GM13976 (cell line): Measurements from ENCODE around the gene AMBP.

Experiments used
- DNase-seq: peaks from one replicate; pipeline ENCODE4 v3.0.0; 2012; ENCODE audit warnings: low spot score
- in situ Hi-C: fragments of 300-500 bp; cut with MboI; formaldehyde crosslinking; loops from one replicate; pipeline ENCODE4 v1.12.0; 2022; ENCODE audit warnings: low sequenced_read_pairs, mixed read lengths, inconsistent platforms; ENCODE audit not compliant: unreplicated experiment
- TF ChIP-seq, protein P1 (sequence below): IDR thresholded peaks from 2 replicates; pipeline ENCODE4 v1.5.1; 2012; ENCODE audit warnings: borderline replicate concordance, mild to moderate bottlenecking; ENCODE audit not compliant: insufficient read depth; ENCODE audit errors: extremely low read depth, missing control alignments, control extremely low read depth

Gene AMBP

DNA sequence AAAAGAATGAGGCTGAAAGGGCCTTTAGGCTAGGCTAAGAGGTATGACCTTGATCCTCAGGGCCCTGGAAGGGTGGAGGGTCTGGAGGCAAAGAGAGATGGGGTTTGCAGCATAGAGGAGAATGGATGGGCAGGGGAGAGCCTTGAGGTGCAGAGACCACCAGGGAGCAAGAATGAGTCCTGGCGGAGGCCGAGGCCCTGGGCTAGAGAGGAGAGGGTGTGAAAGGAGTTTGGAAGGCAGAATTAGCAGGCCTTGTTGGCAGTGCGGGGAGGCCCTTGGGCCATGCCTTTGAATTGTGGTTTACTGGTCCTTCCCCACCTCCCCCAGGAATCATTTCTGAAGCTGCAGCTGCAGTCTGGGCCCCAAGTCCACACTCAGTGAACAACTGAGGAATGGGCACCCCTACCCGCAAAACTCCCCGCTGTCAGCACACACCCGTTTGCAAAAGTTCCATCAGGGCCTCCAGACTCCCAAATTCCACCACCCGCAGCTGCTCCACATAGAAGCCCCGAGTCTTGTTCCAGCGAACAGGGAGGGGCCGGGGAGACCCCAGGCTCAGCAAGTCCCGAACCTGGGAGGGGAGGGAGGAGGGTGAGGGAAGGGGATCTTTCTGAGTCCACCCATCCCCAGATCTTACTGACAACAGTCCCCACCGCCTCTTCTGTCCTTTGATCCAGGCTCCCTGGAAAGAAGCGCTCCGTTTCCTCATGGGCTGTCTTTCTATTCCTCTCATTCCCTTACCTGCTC is 18.9 kb upstream of the AMBP start:
- no peak for DNase-seq
- in situ Hi-C loops, result loop anchor here (10.0 kb wide), 1 partner anchor 188 kb away; no protein-coding TSS in a partner anchor
- TF ChIP-seq, protein P1, sequence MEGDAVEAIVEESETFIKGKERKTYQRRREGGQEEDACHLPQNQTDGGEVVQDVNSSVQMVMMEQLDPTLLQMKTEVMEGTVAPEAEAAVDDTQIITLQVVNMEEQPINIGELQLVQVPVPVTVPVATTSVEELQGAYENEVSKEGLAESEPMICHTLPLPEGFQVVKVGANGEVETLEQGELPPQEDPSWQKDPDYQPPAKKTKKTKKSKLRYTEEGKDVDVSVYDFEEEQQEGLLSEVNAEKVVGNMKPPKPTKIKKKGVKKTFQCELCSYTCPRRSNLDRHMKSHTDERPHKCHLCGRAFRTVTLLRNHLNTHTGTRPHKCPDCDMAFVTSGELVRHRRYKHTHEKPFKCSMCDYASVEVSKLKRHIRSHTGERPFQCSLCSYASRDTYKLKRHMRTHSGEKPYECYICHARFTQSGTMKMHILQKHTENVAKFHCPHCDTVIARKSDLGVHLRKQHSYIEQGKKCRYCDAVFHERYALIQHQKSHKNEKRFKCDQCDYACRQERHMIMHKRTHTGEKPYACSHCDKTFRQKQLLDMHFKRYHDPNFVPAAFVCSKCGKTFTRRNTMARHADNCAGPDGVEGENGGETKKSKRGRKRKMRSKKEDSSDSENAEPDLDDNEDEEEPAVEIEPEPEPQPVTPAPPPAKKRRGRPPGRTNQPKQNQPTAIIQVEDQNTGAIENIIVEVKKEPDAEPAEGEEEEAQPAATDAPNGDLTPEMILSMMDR, result no peak

DNA sequence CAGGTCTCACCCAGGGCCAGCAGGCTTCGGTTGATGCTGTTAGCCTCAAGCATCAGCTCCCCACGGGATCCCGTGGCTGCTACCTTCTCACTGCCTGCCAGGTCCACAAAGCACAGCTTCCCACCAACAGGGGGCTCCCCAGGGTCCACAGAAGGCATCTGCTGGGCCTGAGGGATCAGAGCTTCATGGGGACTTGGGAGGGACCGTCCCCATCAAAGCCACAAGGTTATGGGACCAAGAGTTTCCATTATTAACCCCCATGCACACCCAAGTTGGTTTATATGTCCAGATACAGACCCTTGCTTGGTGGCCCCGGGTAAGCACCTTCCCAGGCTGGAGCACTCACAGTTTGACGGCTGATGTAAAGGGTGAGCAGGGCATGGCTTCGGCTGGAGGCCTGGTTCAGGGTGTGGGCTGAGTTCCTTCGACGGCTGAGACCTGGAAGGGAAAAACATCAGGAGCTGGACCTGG is 18.0 kb upstream of the AMBP start:
- DNase-seq, result no peak
- in situ Hi-C loops, result loop anchor here (10.0 kb wide), 1 partner anchor 189 kb away; no protein-coding TSS in a partner anchor
- TF ChIP-seq, protein P1, result no peak

DNA sequence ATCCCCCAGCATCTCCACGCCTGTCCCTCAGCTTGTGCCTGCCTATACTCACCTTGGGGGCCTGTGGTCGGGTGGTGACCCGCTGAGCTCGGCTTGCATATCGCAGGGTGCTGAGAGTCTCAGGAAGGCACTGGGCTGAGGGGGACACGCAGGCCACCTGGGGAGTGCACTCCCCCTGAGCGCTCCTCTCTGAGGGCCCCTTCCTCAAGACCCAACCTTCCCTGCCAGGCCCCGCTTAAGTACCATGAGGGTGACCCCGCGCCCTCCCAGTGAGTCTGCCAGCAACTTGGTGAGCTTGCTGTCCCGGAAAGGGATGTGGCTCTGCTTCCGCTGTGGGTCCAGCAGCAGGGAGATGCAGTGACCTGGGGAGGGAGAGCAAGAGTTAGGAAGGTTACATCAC is 16.9 kb upstream of the AMBP start:
- DNase-seq, result no peak
- TF ChIP-seq, protein P1, result no peak
- in situ Hi-C loops, result loop anchor here (10.0 kb wide), 1 partner anchor 190 kb away; no protein-coding TSS in a partner anchor

DNA sequence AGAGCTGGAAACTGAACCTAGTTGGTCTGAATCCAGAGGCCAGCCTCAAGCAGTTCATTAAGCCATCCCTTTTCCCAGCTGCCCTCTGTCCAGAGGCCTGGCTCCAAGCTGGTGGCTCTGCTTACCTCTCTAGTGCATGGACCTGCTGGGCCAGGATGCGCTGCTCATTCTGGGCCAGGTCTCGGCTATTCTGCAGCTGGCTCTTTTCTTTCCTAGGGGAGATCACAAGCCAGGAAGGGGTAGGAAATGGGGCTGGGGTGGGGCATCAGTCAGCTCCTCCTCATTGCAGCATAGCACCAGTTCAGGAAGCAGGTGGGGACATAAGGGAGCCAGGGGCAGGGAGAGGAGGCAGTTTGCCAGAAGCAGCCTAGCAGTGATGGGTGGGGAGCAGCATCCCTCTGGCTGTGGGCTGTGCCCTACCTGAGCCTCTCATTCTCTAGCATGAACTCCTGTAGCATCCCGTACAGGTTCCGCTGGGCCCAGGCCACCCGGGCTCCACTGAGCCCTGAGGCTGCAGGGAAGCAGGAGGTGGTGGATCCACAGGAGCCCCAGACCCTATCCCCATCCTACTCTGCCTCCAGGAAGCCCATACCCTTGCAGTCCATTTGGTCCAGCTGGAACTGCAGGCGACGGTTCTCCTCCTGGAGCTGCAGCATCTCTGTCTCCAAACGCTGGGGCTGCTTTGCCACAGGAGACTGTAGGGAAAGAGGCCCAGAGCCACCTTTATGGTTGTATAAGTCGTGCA is 15.8 kb upstream of the AMBP start:
- no peak for DNase-seq
- in situ Hi-C loops, result loop anchor here (10.0 kb wide), 1 partner anchor 191 kb away; no protein-coding TSS in a partner anchor
- TF ChIP-seq, protein P1, result no peak

DNA sequence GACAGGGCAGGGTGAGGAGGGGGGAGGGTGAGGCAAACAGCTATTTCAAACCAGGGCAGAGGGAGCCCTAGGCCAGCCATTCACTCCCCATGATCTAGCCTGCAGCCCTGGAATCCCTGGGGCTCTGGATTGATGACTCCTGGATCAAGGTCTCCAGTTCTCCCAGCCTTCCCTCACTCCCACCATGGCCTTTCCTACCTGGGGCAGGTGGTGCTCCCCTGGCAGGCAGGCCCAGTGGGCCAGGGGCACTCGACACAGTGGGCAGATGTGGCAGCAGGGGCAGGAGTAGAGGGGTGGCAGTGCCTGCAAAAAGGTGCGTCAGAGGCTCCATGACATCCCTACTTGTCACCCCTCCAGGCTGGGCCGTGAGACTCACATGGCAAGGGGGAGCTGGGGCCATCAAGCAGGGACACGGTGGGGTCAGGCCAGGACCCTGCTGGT is 15.0 kb upstream of the AMBP start:
- in situ Hi-C loops, result loop anchor here (10.0 kb wide), 1 partner anchor 192 kb away; no protein-coding TSS in a partner anchor
- TF ChIP-seq, protein P1, result no peak
- no peak for DNase-seq

DNA sequence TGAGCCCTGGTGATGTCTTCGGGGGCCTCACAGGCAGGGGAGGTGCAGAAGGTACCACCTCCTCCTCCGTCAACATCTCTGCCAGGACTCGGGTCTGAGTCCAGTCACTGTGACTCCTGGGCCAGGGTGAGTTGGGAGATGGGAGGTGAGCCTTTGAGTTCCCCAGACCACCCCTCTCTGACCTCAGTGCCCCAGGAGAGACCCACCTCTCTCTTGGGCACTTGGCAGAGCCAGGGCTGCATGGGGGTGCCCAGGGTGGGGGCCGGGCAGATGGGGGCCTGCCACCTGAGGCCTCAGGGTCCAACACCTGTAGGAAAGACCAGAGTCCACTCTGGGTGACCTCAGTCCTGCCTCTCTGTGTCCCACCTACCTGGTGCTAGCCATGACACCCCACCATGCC is 14.2 kb upstream of the AMBP start:
- TF ChIP-seq, protein P1, result no peak
- in situ Hi-C loops, result loop anchor here (10.0 kb wide), 1 partner anchor 192 kb away; no protein-coding TSS in a partner anchor
- DNase-seq, result no peak
